ENCODE results near the gene KCNG2. TPM values are rescaled to one million over a fixed set of nuclear protein-coding genes. Genes with fewer than 3 reads are reported as not detected.

The KCNG2 gene
- total RNA-seq, 4 donors from 2014 or later = 0.60 to 0.84 (median 0.78) TPM; not detected in 1

- no peak for DNase-seq (ENCODE audit: low spot score in 2 of 2)
- Histone ChIP-seq H3K27me3 (peaks cover 0 to 79% of the 10 kb centered on the region in 2 donors), H3K4me3 (peak overlapping the region in 1 of 4 donors; percentile 35), H3K27ac (no peak overlapping the region), H3K36me3 (no peaks in the 10 kb centered on the region), H3K9me3 (no peaks in the 10 kb centered on the region), H3K4me1 (peaks cover 0 to 11% (median 1%) of the 10 kb centered on the region in 4 donors)
- TF ChIP-seq EP300 (IDR thresholded peaks at IDR 0.05) = no peak
- TF ChIP-seq CTCF (IDR thresholded peaks at IDR 0.05) = no peak
- no peak for TF ChIP-seq POLR2A (IDR thresholded peaks at IDR 0.05)
- WGBS, 2 donors = 4 to 6% methylated on average over 50 to 63 of the region's 106 CpGs
Observed at GRCh38 chr18:79787865-79788733, 9.6 kb upstream of the KCNG2 start.

- peaks cover 0 to 76% of the 10 kb centered on the region in 2 donors for H3K27me3 ChIP-seq
- DNase-seq (ENCODE audit: low spot score in 2 of 2) = no peak
- H3K27ac ChIP-seq = no peak overlapping the region
- 79 to 81% methylated on average over 12 to 14 of the region's 27 CpGs for WGBS, 2 donors
- no peaks in the 10 kb centered on the region for H3K36me3 ChIP-seq
- TF ChIP-seq EP300 (IDR thresholded peaks at IDR 0.05) = no peak
- TF ChIP-seq POLR2A (IDR thresholded peaks at IDR 0.05) = no peak
- no peak for TF ChIP-seq CTCF (IDR thresholded peaks at IDR 0.05)
- peaks cover 0 to 11% (median 1%) of the 10 kb centered on the region in 4 donors for H3K4me1 ChIP-seq
- no peaks in the 10 kb centered on the region for H3K9me3 ChIP-seq
- H3K4me3 ChIP-seq = peak overlapping the region in 1 of 4 donors; percentile 35
Observed at GRCh38 chr18:79788734-79789085, 9.0 kb upstream of the KCNG2 start.

- 93 to 94% methylated on average over 47 to 54 of the region's 54 CpGs for WGBS, 2 donors
- no peak overlapping the region for H3K4me3 ChIP-seq
- no peak for TF ChIP-seq POLR2A (IDR thresholded peaks at IDR 0.05)
- no peak for TF ChIP-seq CTCF (IDR thresholded peaks at IDR 0.05)
- no peak for TF ChIP-seq EP300 (IDR thresholded peaks at IDR 0.05)
- no peaks in the 10 kb centered on the region for H3K9me3 ChIP-seq
- no peak overlapping the region for H3K27ac ChIP-seq
- peaks cover 0 to 75% of the 10 kb centered on the region in 2 donors for H3K27me3 ChIP-seq
- no peak for DNase-seq (ENCODE audit: low spot score in 2 of 2)
- H3K36me3 ChIP-seq = no peaks in the 10 kb centered on the region
- peaks cover 0 to 11% (median 1%) of the 10 kb centered on the region in 4 donors for H3K4me1 ChIP-seq
Observed at GRCh38 chr18:79789091-79789891, 8.4 kb upstream of the KCNG2 start.

GRCh38 chr18:79789901-79790890, 7.5 kb upstream of the KCNG2 start:
- 75 to 80% methylated on average over 44 to 46 of the region's 46 CpGs for WGBS, 2 donors
- H3K27me3 ChIP-seq = peaks cover 0 to 66% of the 10 kb centered on the region in 2 donors
- TF ChIP-seq CTCF (IDR thresholded peaks at IDR 0.05) (no peak), POLR2A (IDR thresholded peaks at IDR 0.05) (no peak), EP300 (IDR thresholded peaks at IDR 0.05) (no peak)
- H3K4me1 ChIP-seq = peaks cover 0 to 11% (median 1%) of the 10 kb centered on the region in 4 donors
- no peak overlapping the region for H3K4me3 ChIP-seq
- no peaks in the 10 kb centered on the region for H3K9me3 ChIP-seq
- no peaks in the 10 kb centered on the region for H3K36me3 ChIP-seq
- no peak for DNase-seq (ENCODE audit: low spot score in 2 of 2)
- H3K27ac ChIP-seq = no peak overlapping the region

Data from tibial nerve (tissue), 4 donors.